Hematopoietic multipotent progenitor cell treated with erythropoietin and hydrocortisone succinate and interleukin-3 and kit ligand, for 4 days (in vitro differentiated cells): ENCODE data around the gene CDKN2B-AS1.
A peak's percentile ranks its signal among the peaks of the same experiment; 100 is the strongest.

Source experiments
- DNase-seq: peaks from one replicate; pipeline ENCODE4 v3.0.0-alpha.2; 2015

Gene CDKN2B-AS1

DNA sequence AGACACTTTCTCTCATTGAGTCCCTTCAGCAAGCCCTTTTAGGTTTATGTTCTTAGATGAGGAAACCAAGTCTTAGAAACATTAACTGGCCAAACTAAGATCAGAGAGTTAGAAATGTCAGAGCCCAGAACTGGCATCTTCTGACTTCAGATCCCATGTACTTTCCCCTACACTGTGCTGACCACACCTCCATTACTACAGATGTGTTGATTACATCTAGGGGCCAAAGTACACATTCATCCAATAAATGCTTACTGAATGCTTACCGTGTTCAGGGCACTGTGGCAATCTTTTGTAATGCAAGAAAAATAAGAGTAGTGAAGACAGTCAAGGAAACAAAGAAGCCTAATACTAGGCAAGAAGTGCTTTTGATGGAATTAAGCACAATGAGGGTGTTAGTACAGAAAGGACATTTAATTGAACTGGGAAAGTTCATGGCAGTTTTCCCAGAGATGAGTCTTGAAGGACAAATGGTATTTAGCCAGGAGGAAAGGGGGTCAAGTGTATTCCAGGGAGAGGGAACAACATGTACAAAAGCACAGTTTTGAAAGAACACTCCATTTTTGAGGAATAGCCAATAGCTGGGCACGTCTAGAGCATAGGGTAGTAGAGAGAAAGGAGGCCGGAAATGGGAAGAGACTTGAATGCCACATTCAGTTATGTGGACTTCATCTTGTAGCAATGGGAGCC is 104.2 kb downstream of the CDKN2B-AS1 start:
- no peak for DNase-seq

DNA sequence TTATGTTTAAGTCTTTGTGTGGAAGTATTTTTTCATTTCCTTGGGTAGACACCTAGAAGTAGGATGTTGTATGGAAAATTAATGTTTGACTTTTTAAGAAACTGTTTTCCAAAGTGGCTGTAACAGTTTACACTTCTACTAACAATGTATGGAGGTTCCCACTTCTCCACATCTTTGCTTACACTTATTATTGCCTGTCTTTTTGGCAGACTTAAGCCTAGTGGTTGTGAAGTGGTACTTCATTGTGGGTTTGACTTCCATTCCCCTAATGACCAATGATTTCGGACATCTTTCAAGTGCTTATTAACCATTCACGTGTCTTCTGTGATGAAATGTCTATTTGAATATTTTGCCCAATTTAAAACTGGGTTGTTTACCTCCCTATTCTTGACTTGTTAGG is 106.0 kb downstream of the CDKN2B-AS1 start:
- DNase-seq, result peak; percentile 8

DNA sequence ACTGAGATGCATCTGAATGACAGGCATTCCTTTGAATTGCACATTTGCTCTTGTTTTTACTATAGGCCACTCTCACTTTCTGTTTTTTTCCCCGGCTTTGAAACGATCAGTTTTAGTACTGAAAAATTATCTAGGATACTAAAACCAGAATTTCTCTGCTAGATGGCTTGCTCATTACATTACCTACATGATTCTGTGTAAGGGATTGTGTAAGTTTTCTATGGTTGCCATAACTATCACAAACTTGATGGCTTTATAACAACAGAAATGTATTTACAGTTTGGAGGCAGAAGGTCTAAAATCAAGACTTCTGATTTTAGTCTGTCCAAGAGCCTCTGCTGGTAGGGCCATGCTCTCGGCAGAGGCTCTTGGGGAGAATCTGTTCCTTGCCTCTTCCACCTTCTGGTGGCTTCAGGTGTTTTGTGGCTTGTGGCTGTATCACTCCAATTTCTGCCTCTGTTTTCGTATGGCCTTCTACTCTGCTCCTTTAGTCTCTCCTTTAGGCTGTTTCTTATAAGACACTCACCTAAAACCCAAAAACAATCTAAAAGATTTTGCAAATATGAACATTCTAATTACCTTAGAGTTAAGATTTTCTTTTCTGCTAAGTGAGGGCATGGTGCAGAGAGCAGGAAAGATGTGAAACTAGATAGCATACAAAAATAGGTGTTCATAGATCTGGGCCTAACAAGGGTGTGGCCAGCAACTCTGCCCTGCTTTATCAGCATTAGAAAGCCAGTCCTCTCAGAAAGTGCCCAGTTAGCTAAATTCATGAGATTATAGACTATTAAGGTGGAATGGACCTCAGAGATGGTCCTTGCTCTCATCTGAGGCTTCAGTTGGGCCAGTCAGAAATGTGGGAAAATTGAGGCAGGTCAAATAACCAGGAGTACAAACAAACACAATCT is 107.8 kb downstream of the CDKN2B-AS1 start:
- no peak for DNase-seq

DNA sequence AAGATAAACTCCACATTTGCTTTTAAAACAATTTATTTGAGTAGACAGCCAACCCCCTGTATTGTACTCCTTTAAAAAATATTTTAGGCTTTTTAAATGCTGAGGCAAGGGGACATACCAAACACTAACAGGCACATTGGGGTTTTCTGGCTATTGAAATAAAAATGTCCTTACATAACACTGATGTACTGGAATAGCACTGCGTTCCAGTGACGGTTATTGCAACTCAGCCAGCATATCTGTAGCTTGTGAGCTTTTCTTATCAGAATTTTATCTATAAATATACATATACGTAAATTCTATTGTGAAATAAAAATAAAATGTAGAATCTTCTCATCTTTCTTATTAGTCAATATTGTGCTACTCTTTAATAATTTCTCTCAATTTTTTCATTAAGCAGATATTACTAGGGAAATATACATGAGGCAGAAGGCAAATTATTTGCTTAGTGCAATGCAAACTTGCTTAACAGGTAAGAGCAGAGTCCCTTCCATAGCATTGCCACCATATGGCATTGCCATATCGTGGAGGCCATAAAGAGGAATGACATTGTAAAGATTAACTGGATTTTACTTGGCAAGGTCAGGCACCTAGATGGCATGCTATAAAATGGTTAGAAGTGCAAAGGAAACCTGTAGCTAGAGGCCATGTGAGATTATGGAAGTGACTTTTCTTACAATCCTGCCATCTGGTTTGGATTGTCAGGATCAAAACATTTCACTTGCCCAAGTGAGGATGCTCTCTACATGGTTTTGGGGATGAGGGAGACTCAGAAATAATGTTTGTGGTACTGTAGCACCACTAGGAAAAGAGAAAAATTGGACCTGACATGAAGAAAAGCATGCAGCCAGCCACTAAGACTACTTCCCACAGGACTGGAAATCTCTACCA is 109.3 kb downstream of the CDKN2B-AS1 start:
- no peak for DNase-seq

DNA sequence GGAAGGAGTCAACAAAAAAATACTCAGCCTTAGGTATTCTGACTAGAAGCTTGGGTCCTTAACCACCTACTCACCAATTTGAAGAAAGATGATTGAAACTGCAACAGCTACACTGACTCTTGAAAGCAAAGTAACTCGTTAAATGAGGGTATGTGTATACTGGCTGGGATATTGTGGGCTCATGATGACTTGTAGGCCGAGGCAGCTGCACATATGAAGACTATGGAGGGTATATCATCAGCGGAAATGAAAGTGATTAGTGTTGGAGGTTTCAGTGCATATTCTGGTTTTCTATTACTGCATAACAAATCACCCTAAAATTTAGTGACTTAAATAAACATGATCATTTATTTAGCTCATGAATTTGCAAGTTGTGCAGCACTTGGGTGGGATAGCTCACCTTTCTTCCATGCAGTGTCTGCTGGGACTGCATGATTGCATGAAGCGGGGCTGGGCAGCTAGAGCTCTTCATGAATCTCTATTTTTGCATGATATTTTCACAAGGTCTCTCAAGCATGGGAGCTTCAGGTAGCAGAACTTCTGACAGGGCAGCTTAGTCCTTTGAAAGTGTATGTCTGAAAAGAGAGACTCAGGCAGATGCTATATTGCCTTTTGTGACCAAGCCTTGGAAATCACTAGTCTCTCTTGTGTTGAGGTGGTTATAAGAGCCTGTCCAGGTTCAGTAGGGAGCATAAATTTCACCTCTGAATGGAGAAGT is 110.6 kb downstream of the CDKN2B-AS1 start:
- no peak for DNase-seq

DNA sequence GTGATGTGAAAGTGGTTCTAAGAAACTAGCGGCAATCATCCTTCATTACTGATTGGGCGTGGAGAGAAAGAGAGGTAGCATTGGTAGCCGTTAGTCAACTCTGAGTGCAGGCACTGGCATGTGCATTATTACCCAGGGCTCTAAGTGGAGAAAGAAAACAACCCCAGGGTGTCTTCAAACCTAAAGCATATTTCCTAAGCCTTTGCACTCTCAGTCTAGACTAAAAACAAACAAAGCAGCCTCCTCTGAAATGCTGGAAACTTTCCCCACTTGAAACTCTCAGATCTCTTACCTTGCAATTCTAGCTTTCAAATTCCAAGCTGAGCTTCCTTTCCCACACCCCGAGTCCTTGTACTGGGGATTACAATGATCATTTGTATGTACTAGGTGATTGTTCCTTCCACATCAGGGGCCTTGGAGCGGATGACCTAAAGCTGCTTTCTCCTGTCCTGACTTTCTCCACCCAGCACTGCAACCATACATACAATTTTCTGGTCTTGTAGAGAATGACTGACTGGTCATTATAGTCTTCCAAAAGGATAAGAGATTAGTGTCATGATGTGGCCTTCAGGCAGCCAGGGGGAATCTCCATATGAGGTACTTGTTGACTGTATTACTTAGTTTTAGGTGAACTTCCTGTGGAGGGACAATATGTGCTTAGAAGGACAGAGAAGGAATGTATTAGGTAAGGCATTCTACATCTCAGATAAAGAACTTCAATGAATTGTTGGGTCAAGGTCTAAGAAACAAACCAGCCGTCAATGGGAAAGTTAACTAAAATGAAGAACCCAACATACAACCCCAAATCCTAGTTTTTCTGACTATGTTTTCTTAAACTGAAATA is 112.8 kb downstream of the CDKN2B-AS1 start:
- DNase-seq, result no peak

DNA sequence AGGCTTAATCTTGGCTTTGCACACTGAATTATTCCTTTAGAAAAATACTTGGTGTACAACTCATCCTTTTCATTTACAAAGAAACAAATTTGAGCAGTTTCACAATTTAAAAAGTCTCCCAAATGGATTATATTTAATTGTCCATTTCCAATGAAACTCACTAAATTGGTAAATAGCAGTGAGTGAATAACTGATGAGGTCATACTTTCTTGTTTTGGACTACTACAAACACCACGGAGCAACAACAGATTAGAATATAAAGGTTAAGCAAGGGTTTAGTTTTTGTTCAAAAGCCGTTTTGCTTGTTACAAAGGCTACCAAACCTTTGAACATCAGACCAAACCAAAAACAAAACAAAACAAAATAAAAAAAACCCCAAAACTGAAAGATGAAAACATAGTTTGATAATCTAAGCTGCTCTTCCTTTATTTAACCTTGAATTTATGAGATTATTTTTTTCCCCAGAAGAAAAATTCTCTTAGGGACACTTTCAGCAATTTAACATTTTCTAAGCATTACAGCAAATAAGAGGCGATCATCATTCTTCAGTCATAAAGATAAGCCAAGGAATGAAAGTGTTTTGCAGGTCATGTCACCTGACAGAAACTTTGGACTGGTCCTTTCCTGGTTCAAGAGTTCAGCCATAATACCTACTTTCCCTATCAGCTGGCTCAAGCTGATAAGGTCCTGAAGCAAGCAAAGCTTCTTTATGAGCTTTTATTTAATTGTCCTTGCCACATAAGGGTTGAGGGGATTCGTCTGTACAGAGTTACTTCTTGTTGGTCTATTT is 114.2 kb downstream of the CDKN2B-AS1 start:
- no peak for DNase-seq

DNA sequence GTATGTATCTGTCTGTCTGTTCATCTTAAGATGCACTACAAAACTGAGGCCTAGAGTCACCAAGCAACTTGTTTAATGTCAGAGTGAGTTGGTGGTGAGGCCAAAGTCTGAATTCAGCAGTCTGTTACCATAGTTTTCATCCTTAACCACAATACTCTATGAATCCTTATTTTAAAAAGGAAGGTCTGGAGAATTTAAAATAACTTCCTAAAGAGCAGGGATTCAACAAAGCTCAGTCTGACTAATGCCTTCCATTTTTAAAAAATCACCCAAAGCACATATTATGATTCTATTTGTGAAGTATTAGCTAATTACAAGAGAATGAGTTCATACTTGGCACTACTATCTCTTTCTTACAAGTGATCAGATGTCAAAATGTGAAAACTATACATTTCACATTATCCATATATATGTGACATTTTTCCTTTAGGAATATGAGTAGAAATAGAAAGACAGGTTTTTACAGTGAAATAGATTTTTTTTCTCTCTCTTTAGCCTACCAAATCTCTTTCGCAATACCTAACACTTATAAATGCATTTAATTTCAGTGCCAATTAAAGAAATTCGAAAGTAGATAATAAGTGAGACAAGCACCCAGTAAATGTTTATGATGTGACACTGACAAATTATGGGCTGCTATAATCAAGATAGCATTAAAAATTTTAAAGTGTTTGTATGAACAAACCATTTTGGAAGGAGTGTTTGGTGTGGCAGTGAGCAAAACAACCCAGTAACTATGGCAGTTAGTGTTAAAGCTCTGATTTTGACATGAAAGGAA is 116.8 kb downstream of the CDKN2B-AS1 start:
- no peak for DNase-seq

DNA sequence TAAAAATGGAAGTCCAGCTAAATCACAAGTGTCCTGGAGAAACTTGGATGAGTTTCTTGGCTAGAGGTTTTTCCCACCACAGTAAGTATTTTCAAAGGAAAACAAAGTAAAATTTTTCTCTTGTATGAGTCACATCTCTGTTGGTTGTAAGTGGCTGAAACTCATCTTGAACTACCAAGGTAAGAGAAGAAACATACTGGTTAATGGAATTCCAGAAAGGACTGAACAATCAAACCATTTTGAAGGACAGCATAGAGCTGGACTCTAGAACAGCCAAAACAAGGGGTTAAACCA is 117.3 kb downstream of the CDKN2B-AS1 start:
- no peak for DNase-seq

DNA sequence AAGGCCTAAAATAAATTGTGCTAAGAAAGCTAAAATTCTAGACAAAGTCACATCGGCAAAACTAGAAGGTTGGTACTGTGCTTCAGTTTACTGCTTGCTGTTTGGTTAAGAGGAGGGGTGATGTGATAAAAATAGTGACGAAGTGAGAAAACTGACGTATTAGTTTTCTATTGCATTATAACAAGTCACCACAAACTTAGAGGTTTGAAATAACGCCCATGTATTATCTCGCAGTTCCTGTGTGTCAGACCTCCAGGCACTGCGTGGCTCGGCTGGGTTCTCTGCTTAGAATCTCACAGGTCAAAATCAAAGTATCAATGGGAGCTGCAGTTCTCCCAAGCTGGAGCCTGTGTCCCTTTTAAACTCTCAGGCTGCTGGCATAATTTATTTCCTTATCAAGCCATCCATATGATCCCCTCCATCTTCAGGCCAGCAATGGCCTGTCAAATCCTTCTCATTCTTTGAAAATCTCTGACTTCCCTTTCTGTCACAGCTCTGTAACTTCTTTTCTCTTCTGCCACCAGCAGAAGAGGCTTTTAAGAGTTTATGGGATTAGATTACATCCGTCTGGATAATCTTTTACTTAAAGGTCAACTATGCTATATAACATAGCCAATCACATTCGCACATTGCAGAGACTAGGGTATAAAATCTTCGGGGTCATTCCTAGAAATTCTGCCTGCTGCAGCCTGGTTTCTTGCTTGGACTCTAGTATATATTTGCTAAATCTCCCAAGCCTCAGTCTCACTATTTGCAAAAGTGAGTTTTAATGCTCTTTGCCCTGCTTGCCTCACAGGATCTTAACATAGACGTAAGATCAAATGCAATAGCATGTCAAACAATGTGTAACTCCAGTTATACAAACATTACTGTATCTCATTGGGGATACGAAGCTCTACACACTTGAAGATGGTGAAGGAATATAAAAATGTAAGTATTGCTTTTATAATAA is 118.6 kb downstream of the CDKN2B-AS1 start:
- DNase-seq, result no peak

DNA sequence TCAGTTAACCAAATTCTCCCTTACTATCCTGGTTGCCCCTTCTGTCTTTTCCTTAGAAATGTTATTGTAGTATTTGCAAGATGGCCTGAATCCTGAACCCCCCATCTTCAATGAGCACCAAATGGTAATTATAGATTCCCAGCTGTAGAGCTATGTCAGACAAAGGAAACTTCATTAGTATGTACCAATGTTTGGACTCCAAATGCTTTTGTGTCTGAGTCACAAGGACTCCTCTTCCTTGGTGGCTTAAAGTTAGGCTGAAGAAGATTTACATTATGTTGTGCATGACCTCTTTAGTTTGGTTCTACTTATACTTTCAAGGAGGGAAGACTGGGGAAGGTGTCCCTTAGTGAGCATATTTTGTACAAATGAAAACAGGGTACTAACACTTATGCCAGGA is 120.4 kb downstream of the CDKN2B-AS1 start:
- no peak for DNase-seq

DNA sequence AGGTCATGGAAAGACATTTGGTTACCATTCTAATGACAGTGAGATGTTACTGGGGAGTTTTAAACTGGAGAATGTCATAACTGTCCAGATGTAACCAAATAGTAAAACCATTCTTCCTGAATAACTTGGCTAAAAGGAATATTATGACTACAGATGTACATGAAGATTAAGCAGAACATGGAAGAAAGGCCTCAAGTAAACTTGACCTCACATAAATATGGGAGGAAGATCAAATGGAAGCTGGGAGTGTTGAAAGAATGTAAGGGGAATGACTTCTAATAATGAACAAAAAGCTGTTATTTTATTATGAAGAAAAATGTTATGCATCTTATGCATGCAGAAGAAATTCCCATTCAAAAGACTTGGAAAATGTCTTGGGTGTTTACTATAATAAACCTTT is 122.2 kb downstream of the CDKN2B-AS1 start:
- DNase-seq, result no peak

DNA sequence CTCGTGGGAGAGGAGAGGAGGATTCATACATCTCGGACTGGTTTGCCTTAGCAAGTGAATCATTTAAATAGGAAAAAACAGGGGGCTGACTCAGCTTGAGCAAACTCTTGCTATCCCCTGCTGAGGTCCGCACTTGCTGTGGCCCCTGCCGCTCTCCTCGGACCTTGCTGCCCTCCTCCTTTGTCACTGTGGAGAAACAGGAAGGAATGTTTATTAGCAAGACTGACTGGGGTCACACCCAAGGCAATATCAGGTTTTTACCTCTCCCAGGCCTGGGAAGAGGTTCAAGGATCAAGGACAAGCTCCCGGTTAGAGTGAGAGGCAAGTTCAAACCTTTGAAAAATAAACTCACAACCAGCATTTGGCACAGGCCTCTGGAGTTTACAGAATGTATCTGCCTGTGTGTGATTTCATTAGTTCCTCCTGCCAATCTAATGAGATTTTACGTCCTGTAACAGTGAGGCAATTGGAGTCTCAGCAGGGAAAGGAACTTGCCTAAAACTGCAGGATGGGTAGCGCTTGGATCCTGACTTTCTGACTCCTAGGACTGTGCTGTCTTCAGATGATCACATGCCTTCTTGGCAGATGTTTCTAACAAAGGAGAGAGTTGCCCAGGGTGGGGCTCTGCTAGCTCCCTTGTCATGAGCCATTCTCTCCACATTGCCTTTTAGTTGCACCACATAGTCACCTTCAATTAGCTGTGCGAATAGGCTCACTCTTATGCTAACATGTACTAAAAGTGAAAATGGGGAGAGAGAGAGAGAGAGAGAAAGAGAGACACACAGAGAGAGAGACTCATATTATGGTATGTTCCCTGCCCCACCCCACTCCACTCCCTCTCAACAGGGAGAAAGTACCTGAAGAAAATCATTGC is 123.2 kb downstream of the CDKN2B-AS1 start:
- no peak for DNase-seq

DNA sequence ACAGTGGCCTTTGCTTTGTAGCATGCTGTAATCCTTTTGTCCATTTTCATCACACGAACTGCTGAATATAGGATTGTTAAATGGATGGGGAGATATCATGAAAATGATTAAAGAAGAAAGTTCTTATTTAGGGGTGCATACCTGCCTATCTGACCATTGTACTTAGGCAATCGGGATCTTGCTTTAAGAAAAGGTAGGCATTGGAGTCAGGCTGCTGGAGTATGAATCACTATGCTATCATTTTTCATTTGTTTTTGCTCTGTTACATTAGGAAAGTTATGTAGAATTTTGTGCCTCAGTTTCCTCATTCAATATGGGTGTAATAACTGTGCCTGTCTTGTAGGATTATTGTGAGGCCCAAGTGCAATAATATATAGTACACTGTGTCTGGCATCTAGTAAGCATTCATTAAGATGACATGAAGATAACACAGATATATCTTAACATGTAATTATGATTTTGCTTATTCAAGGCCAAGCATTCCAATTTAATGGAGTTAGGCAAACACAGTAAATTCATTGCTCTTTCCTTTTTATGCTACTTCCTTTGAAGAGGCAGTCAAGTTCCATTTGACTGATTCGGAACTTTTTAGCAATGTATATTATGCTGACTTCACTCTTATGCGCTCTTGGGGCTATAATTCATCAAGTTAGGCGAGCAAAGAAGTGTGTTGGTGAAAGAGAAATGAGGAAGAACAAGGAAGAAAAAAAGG is 124.4 kb downstream of the CDKN2B-AS1 start:
- no peak for DNase-seq

DNA sequence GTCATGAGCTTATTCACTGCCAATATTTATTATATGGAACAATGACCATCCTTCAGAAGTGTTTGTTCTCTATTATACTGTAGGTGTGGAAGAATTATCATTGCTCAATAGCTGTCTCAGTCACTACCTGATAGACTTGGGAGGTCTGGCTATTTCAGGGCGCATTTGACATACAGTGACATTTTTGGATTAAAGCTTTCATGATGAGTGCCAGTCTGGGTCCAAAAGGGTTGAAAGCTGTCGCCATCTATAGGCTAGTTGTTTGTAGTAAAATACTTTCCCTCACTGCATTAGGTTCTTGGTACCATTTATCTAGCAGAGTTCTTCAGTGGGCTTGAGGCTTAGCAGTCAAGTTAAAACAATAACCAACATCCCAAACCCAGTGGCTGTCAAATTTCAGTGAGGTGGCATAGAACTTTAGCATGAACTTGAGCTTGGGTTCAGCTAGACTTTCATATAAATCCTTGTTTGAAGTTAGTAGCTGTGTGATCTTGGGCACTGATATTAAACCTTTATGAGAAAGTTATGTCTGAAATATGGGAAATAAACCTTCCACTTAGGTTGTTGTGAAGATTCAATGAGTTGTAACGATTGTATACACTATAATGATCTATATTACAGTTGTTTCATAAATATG is 125.0 kb downstream of the CDKN2B-AS1 start:
- DNase-seq, result peak; percentile 58

DNA sequence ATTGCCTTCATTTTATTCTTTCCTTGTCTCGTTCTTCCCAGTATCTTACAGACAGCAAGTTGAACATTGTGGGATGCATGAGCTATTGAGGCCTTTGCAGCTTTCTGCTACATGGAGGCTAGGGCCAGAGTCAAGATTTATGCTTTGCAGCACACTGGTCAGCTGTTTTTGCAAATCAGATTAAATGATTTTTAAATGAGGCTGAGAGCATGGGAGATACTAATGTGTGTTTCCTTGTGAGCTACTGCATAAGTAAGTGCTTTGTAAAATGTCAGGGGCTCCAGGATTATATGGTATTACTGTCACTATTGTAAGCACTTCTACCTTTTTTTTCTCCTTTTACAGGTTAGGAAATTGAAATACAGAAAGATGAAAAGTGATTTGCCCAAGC is 125.6 kb downstream of the CDKN2B-AS1 start:
- DNase-seq, result no peak

DNA sequence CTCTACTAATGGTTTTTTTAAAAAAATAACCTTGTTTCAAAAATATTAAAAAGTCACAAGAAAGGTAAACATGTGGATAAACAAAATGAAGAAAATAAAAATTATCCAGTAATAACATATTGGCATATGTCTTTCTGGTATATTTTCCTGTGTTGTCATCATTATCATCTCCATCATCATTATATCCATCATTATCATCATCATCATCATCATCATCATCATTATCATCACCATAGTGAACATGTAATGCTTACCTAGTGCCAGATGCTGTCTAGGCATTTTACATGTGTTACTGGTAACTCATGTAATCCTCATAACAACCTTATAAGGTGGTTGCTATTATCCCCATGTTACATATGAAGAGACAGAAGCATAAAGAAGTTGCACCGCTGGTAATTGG is 126.0 kb downstream of the CDKN2B-AS1 start:
- no peak for DNase-seq
